OCI-LY3 (cell line): ENCODE data around the gene STXBP4.

ENCODE experiments used
- EZH2phosphoT487 ChIP-seq: fragments of 200-600 bp; shearing (Covaris generic); IDR thresholded peaks from 2 replicates; pipeline ENCODE4 v1.6.1; 2018; ENCODE audit warnings: antibody characterized with exemption, mixed run types, low read depth
- TF ChIP-seq, protein P1 (sequence below): fragments of 200-600, 300-600 bp; sonication (generic); IDR thresholded peaks from 2 replicates; pipeline ENCODE4 v1.5.1; 2014; ENCODE audit warnings: antibody characterized with exemption, low read length, low read depth

DNA sequence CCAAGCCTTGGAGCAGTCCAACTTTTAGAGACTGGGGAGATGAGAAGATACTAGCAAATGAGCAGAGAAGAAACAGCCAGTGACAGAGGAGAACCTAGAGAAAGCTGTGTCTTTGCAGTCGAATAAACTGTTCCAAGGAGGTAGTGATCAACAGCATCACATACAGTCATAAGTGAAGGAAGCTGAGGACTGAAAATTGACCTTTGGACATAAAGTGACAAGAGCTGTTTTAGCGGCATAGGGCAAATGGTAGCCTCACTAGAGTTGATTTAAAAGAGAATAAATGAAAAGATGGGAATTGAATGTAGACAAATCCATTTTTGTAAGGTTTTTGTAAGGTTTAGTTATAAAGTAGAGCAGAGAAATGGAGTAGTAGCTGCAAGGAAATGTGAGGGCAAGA lies 165.0 kb downstream of the STXBP4 start:
- TF ChIP-seq, protein P1, sequence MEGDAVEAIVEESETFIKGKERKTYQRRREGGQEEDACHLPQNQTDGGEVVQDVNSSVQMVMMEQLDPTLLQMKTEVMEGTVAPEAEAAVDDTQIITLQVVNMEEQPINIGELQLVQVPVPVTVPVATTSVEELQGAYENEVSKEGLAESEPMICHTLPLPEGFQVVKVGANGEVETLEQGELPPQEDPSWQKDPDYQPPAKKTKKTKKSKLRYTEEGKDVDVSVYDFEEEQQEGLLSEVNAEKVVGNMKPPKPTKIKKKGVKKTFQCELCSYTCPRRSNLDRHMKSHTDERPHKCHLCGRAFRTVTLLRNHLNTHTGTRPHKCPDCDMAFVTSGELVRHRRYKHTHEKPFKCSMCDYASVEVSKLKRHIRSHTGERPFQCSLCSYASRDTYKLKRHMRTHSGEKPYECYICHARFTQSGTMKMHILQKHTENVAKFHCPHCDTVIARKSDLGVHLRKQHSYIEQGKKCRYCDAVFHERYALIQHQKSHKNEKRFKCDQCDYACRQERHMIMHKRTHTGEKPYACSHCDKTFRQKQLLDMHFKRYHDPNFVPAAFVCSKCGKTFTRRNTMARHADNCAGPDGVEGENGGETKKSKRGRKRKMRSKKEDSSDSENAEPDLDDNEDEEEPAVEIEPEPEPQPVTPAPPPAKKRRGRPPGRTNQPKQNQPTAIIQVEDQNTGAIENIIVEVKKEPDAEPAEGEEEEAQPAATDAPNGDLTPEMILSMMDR: no peak
- TF ChIP-seq EZH2phosphoT487: no peak
